ENCODE measurements around the gene RNLS. TPM values are rescaled to one million over a fixed set of nuclear protein-coding genes. Genes with fewer than 3 reads are reported as not detected.
A peak's percentile ranks its signal among the peaks of the same experiment; 100 is the strongest.

The RNLS gene
- total and polyA plus RNA-seq, 7 donors, result 3.9 to 19.2 (median 8.8) TPM

- no peaks in the 10 kb centered on the region for H3K27me3 ChIP-seq
- H3K4me1 ChIP-seq, result no peaks in the 10 kb centered on the region
- no peak overlapping the region for H3K4me3 ChIP-seq
- DNase-seq, result no peak
- TF ChIP-seq POLR2A (IDR thresholded peaks at IDR 0.05) (no peak), CTCF (IDR thresholded peaks at IDR 0.05) (no peak), POLR2AphosphoS5 (IDR thresholded peaks at IDR 0.05) (no peak), EP300 (IDR thresholded peaks at IDR 0.05) (no peak)
- H3K9me3 ChIP-seq, result no peaks in the 10 kb centered on the region
- no peaks in the 10 kb centered on the region for H3K36me3 ChIP-seq
- WGBS, 2 donors, result 75 to 96% methylated on average over 1 of the region's 1 CpG
- intact Hi-C loops (cut with DNase I), result no loop called here
- H3K27ac ChIP-seq, result no peak overlapping the region
Observed at GRCh38 chr10:88260329-88261051, 322.6 kb downstream of the RNLS start.

- Histone ChIP-seq H3K4me1 (no peaks in the 10 kb centered on the region), H3K27ac (no peak overlapping the region), H3K4me3 (no peak overlapping the region), H3K9me3 (no peaks in the 10 kb centered on the region), H3K27me3 (no peaks in the 10 kb centered on the region), H3K36me3 (no peaks in the 10 kb centered on the region)
- TF ChIP-seq POLR2AphosphoS5 (IDR thresholded peaks at IDR 0.05) (no peak), POLR2A (IDR thresholded peaks at IDR 0.05) (no peak)
- WGBS, 2 donors, result 98 to 99% methylated on average over 6 of the region's 6 CpGs
- DNase-seq, result no peak
- intact Hi-C loops (cut with DNase I), result loop anchor here (10.0 kb wide), 1 partner anchor 85 kb away; no protein-coding TSS in a partner anchor
Observed at GRCh38 chr10:88259381-88259780, 323.7 kb downstream of the RNLS start.

- H3K9me3 ChIP-seq, result no peaks in the 10 kb centered on the region
- peak overlapping the region; percentile 0 to 60 (median 54) for H3K27ac ChIP-seq
- WGBS, 2 donors, result 84 to 86% methylated on average over 4 of the region's 4 CpGs
- intact Hi-C loops (cut with DNase I), result loop anchor here (10.0 kb wide), 1 partner anchor 88 kb away; no protein-coding TSS in a partner anchor
- H3K36me3 ChIP-seq, result no peaks in the 10 kb centered on the region
- H3K27me3 ChIP-seq, result no peaks in the 10 kb centered on the region
- no peak overlapping the region for H3K4me3 ChIP-seq
- DNase-seq, result no peak
- TF ChIP-seq POLR2A (IDR thresholded peaks at IDR 0.05) (no peak), CTCF (IDR thresholded peaks at IDR 0.05) (no peak), POLR2AphosphoS5 (IDR thresholded peaks at IDR 0.05) (no peak)
- peaks cover 0 to 10% (median 0%) of the 10 kb centered on the region in 4 donors for H3K4me1 ChIP-seq
Observed at GRCh38 chr10:88256886-88257285, 326.2 kb downstream of the RNLS start.

DNA sequence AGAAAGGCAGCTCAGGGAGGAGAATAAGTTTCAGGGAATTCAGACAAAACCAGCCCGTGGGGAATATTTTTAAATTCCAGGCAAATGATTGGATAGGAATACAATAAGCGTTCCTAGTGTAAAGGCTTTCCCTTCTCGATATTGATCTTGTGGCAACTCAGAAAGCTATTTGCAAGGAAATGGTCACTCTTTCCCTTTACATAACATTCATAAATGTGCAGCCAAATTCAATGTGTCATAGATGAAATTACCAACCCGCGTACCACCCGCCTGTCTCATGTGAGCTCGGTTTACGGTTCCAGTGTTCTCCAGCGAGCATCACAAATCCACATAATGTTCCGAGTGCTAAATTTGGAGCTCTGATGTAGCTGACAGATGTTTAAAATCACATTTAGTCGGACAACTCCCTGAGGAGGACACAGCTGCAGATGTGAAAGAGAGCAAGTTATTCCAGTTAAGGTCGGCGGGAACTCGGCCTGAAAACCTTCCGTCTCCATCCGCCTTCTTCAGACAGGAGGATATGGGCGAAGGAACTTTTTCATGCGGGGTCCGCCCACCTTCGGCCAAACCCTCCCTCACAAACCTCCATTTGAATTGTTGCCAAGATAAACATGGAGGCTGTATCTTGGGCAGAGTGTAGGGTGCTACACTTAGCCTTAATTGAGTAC lies 327.0 kb downstream of the RNLS start:
- DNase-seq, result peak; percentile 85
- H3K9me3 ChIP-seq, result no peaks in the 10 kb centered on the region
- intact Hi-C loops (cut with DNase I), result loop anchor here (10.0 kb wide), 1 partner anchor 89 kb away; no protein-coding TSS in a partner anchor
- no peaks in the 10 kb centered on the region for H3K36me3 ChIP-seq
- H3K4me1 ChIP-seq, result peaks cover 0 to 10% (median 0%) of the 10 kb centered on the region in 4 donors
- H3K27me3 ChIP-seq, result no peaks in the 10 kb centered on the region
- H3K27ac ChIP-seq, result peak overlapping the region; percentile 0 to 61 (median 54)
- H3K4me3 ChIP-seq, result no peak overlapping the region
- 96% methylated on average over 20 of the region's 20 CpGs for WGBS, 2 donors
- TF ChIP-seq POLR2AphosphoS5 (IDR thresholded peaks at IDR 0.05) (peak; percentile 41 to 71 (median 50)), POLR2A (IDR thresholded peaks at IDR 0.05) (no peak)

DNA sequence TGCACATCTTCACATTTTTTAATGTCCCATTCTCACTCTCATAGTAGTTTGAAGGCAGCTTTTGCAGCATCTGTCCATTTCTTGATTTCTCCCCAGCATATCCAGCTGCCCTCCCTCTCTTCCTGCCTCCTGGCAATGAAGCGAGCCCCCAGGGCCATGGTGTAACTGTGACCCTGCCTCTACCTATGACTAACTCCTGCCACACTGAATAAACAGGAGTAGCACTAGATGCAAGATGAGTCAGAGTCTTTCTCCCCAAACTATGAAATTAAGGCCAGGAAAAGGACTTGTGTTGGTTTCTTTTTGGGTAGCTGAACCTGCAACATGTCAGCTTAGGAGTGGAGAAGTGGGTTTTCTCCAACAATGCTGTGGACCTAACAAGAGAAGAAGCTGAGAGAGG lies 329.0 kb downstream of the RNLS start:
- intact Hi-C loops (cut with DNase I), result loop anchor here (10.0 kb wide), 1 partner anchor 91 kb away; no protein-coding TSS in a partner anchor
- H3K4me3 ChIP-seq, result no peak overlapping the region
- H3K9me3 ChIP-seq, result no peaks in the 10 kb centered on the region
- H3K4me1 ChIP-seq, result peaks cover 0 to 10% (median 0%) of the 10 kb centered on the region in 4 donors
- 80 to 82% methylated on average over 1 of the region's 1 CpG for WGBS, 2 donors
- no peak for DNase-seq
- TF ChIP-seq CTCF (IDR thresholded peaks at IDR 0.05) (no peak), POLR2AphosphoS5 (IDR thresholded peaks at IDR 0.05) (peak in 2 of 4 donors; percentile 14 to 46)
- no peak overlapping the region for H3K27ac ChIP-seq
- H3K27me3 ChIP-seq, result no peaks in the 10 kb centered on the region
- H3K36me3 ChIP-seq, result no peaks in the 10 kb centered on the region

All from sigmoid colon (tissue), 7 donors.